Colonic mucosa (tissue), 4 donors: ENCODE measurements around the gene CMC1. TPM values are rescaled to one million over a fixed set of nuclear protein-coding genes. Genes with fewer than 3 reads are reported as not detected.
"Not testable (repeated sequence)": the region's sequence is repeated elsewhere in the genome, so short reads cannot be mapped to it uniquely, and the experiment has no call there.

Source experiments
- DNase-seq: peaks from one replicate; pipeline ENCODE4 v3.0.0-alpha.2; 2020
- H3K27ac ChIP-seq: fragments of 200-600 bp; one replicate; pipeline ENCODE4 v1.8.0; 2021
- H3K27me3 ChIP-seq: fragments of 200-600 bp; one replicate; pipeline ENCODE4 v1.8.0; 2021
- H3K36me3 ChIP-seq: fragments of 200-600 bp; one replicate; pipeline ENCODE4 v1.8.0; 2021
- H3K4me1 ChIP-seq: fragments of 200-600 bp; one replicate; pipeline ENCODE4 v1.8.0; 2021; ENCODE audit warnings: mild to moderate bottlenecking
- H3K4me3 ChIP-seq: fragments of 200-600 bp; one replicate; pipeline ENCODE4 v1.8.0; 2021
- H3K9ac ChIP-seq, 2 donors: one replicate each; pipeline ENCODE4 v1.7.0; 2013; ENCODE audit warnings: control low read depth in 2 of 2, low read depth in 2 of 2, low read length in 2 of 2
- H3K9me3 ChIP-seq: fragments of 200-600 bp; one replicate; pipeline ENCODE4 v1.8.0; 2021
- intact Hi-C: fragments of 100-400 bp; cut with DNase I; formaldehyde crosslinking; loops from one replicate; pipeline ENCODE4 v1.14.1; 2022
- total RNA-seq, 2 donors: library from RNA; stranded (reverse); fragmentation: NEBNext Ultra II Directional in 1 of 2; extraction: Animal tissue kit (Norgen Biotek cat#: 25700) in 1 of 2; gene quantifications; one replicate each; pipeline ENCODE4 v1.2.1, GENCODE V29; 2021
- TF ChIP-seq, protein P1 (sequence below): fragments of 200-600 bp; IDR thresholded peaks from one replicate; pipeline ENCODE4 v1.8.0; 2022; ENCODE audit warnings: antibody characterized with exemption, mild to moderate bottlenecking
- donor health status: healthy.
- donor health status: DM: no; HTN: no; CAD: no.
- donor health status: DM: no; HTN: no; CAD: no.

The CMC1 gene, protein sequence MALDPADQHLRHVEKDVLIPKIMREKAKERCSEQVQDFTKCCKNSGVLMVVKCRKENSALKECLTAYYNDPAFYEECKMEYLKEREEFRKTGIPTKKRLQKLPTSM
- 10 to 100 TPM; 29.7 to 41.5 TPM for total RNA-seq

GRCh38 chr3:28241221-28242160 is at the start of gene CMC1:
Gene CMC1 (plus strand): TSS chr3:28241619. CDS start chr3:28241794, 175 bp downstream.
- H3K4me1 ChIP-seq = peaks cover 10% of the 10 kb centered on the region
- intact Hi-C loops = no loop called here
- TF ChIP-seq, protein P1, sequence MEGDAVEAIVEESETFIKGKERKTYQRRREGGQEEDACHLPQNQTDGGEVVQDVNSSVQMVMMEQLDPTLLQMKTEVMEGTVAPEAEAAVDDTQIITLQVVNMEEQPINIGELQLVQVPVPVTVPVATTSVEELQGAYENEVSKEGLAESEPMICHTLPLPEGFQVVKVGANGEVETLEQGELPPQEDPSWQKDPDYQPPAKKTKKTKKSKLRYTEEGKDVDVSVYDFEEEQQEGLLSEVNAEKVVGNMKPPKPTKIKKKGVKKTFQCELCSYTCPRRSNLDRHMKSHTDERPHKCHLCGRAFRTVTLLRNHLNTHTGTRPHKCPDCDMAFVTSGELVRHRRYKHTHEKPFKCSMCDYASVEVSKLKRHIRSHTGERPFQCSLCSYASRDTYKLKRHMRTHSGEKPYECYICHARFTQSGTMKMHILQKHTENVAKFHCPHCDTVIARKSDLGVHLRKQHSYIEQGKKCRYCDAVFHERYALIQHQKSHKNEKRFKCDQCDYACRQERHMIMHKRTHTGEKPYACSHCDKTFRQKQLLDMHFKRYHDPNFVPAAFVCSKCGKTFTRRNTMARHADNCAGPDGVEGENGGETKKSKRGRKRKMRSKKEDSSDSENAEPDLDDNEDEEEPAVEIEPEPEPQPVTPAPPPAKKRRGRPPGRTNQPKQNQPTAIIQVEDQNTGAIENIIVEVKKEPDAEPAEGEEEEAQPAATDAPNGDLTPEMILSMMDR = no peak
- no peaks in the 10 kb centered on the region for H3K27me3 ChIP-seq
- no peaks in the 10 kb centered on the region for H3K9me3 ChIP-seq
- DNase-seq = peak; percentile 100
- peak within 1 kb of the TSS; percentile 92 to 98 for H3K9ac ChIP-seq
- H3K27ac ChIP-seq = peak within 1 kb of the TSS; percentile 83
- H3K4me3 ChIP-seq = peak within 1 kb of the TSS; percentile 94
- H3K36me3 ChIP-seq = no peaks in the 10 kb centered on the region

DNA sequence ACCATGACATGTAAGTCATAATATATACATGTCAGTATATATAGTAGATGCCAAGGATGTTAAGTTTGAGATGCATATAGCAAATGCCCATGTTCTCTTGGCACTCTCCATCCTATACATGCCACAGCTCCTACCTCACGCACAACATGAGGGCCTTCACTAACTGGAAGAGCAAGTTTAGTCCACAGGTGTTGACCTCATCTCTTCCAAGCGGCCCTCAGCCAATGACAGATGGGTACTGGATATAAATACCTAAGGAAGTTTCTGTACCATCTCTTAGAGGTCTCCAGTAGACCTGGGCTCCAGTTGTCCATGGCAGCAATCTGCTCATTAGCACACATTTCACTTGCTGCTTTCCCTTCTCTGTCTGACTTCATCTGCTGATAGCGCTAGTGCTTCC is 43.3 kb upstream of the CMC1 start:
- TF ChIP-seq, protein P1 = no peak
- Histone ChIP-seq H3K4me1 (no peaks in the 10 kb centered on the region), H3K27me3 (no peaks in the 10 kb centered on the region), H3K9me3 (no peaks in the 10 kb centered on the region), H3K27ac (no peak overlapping the region), H3K4me3 (no peak overlapping the region), H3K9ac (no peak overlapping the region), H3K36me3 (no peaks in the 10 kb centered on the region)
- no peak for DNase-seq
- intact Hi-C loops = no loop called here

- no peaks in the 10 kb centered on the region for H3K27me3 ChIP-seq
- no peaks in the 10 kb centered on the region for H3K4me1 ChIP-seq
- DNase-seq = no peak
- H3K27ac ChIP-seq = no peak overlapping the region
- H3K4me3 ChIP-seq = no peak overlapping the region
- intact Hi-C loops = no loop called here
- H3K36me3 ChIP-seq = no peaks in the 10 kb centered on the region
- TF ChIP-seq, protein P1 = no peak
- H3K9ac ChIP-seq = no peak overlapping the region
- H3K9me3 ChIP-seq = no peaks in the 10 kb centered on the region
Observed at GRCh38 chr3:28198974-28199373, 42.4 kb upstream of the CMC1 start.

GRCh38 chr3:28199643-28200042 is 41.8 kb upstream of the CMC1 start:
- H3K36me3 ChIP-seq, H3K27ac ChIP-seq, H3K9me3 ChIP-seq, H3K27me3 ChIP-seq, H3K9ac ChIP-seq, H3K4me3 ChIP-seq, intact Hi-C loops, H3K4me1 ChIP-seq, DNase-seq: not testable (repeated sequence)

DNA sequence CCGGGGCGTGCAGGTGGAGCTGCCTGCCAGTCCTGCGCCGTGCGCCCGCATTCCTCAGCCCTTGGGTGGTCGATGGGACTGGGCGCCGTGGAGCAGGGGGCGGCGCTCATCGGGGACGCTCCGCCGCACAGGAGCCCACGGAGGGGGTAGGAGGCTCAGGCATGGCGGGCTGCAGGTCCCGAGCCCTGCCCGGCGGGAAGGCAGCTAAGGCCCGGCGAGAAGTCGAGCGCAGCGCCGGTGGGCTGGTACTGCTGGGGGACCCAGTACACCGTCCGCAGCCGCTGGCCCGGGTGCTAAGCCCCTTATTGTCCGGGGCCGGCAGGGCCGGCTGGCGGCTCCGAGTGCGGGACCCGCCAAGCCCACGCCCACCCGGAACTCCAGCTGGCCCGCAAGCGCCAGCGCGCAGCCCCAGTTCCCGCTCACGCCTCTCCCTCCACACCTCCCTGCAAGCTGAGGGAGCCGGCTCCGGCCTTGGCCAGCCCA is 41.0 kb upstream of the CMC1 start:
- H3K9ac ChIP-seq, DNase-seq, H3K27me3 ChIP-seq, H3K27ac ChIP-seq, H3K4me1 ChIP-seq, H3K9me3 ChIP-seq, H3K36me3 ChIP-seq, intact Hi-C loops: not testable (repeated sequence)
- peak overlapping the region; percentile 11 for H3K4me3 ChIP-seq

- H3K9ac ChIP-seq = no peak overlapping the region
- intact Hi-C loops = no loop called here
- H3K4me1 ChIP-seq = no peaks in the 10 kb centered on the region
- no peaks in the 10 kb centered on the region for H3K27me3 ChIP-seq
- no peak overlapping the region for H3K27ac ChIP-seq
- H3K4me3 ChIP-seq = no peak overlapping the region
- no peaks in the 10 kb centered on the region for H3K36me3 ChIP-seq
- TF ChIP-seq, protein P1 = no peak
- DNase-seq = no peak
- H3K9me3 ChIP-seq = no peaks in the 10 kb centered on the region
Observed at GRCh38 chr3:28206479-28206878, 34.9 kb upstream of the CMC1 start.
